K562 (cell line): ENCODE data around the gene RSPRY1. TPM values are rescaled to one million over a fixed set of nuclear protein-coding genes. Genes with fewer than 3 reads are reported as not detected.
A peak's percentile ranks its signal among the peaks of the same experiment; 100 is the strongest.

Experiments
- ARID1B ChIP-seq: fragments of 450-650 bp; IDR thresholded peaks from 2 replicates; pipeline ENCODE4 v1.6.1; 2016; ENCODE audit warnings: antibody characterized with exemption, mild to moderate bottlenecking, inconsistent platforms
- HMBOX1 ChIP-seq: sonication (generic); IDR thresholded peaks from 2 replicates; pipeline ENCODE4 v1.6.1; 2016
- MAFF ChIP-seq: IDR thresholded peaks from 2 replicates; pipeline ENCODE4 v1.6.1; 2012; ENCODE audit warnings: low read length, improper control_type of control experiment
- PHF21A ChIP-seq: fragments of 450-650 bp; IDR thresholded peaks from 2 replicates; pipeline ENCODE4 v1.6.1; 2017; ENCODE audit warnings: low read depth, borderline replicate concordance
- RERE ChIP-seq: sonication (generic); formaldehyde crosslinking; IDR thresholded peaks from 2 replicates; pipeline ENCODE4 v1.8.0; 2023; ENCODE audit warnings: missing genetic modification reagents, mild to moderate bottlenecking, borderline replicate concordance
- SMC3 ChIP-seq: conservative IDR thresholded peaks from 2 replicates; pipeline ENCODE4 v1.6.1; 2011; ENCODE audit warnings: low read depth, low read length, improper control_type of control experiment; ENCODE audit not compliant: insufficient read depth
- polyA plus RNA-seq, 8 experiments: library from polyadenylated mRNA; depleted of rRNA in 4 of 8; stranded (reverse) in 5 of 8; unstranded in 3 of 8; fragments of >200 nt; fragmentation: Nextera tagmentation in 2 of 8; fragmentation: Illumina TruSeq in 1 of 8; extraction: Ambion mirVana in 2 of 8; extraction: Trizol in 1 of 8; gene quantifications; 2 replicates each; pipeline versions ENCODE4 v1.2.1 to v1.2.3, GENCODE V29; 2011 to 2014; ENCODE audit warnings: inconsistent platforms in 1 of 8, missing spikeins in 1 of 8
- total RNA-seq, 7 experiments: library from RNA; depleted of rRNA in 6 of 7; stranded (reverse); fragments of >200 nt in 6 of 7; fragmentation: Illumina TruSeq in 2 of 7; extraction: Trizol in 2 of 7; gene quantifications; 2 replicates each; pipeline versions ENCODE4 v1.2.1 to v1.2.3, GENCODE V29; 2011 to 2021; ENCODE audit warnings: low replicate concordance in 1 of 7

RSPRY1 gene
- total and polyA plus RNA-seq, 9 of the 15 experiments (the other 6 are each of a cell fraction or from before 2014, with no cell fraction given) = 10.2 to 27.8 (median 20.8) TPM

- TF ChIP-seq RERE (CRISPR knock-in tag) = no peak
- no peak for TF ChIP-seq PHF21A
- TF ChIP-seq MAFF = peak; percentile 66
- 0 out of 2 replicates have a peak, but pooled peaks have one; percentile 24 for TF ChIP-seq HMBOX1
- no peak for TF ChIP-seq SMC3
- TF ChIP-seq ARID1B = no peak
These were observed 1.2 kb upstream of the RSPRY1 start (continued) for GRCh38 chr16:57184887-57185445.
